Uterus (tissue), 4 donors: ENCODE results near the gene ADAMTS4. TPM values are rescaled to one million over a fixed set of nuclear protein-coding genes. Genes with fewer than 3 reads are reported as not detected.

Source experiments
- DNase-seq, 2 donors: peaks; one replicate each; pipeline ENCODE4 v3.0.0-alpha.2; 2019 to 2020
- H3K27ac ChIP-seq, 2 donors: fragments of 200-600 bp; sonication (generic); 1 replicate in 1 of 2; 2 replicates in 1 of 2; pipeline ENCODE4 v1.5.1; 2016 to 2018
- H3K27me3 ChIP-seq, 2 donors: fragments of 200-600 bp; sonication (generic); one replicate each; pipeline ENCODE4 v1.5.1; 2018 to 2019; ENCODE audit warnings: control low read depth in 1 of 2
- H3K36me3 ChIP-seq, 2 donors: fragments of 200-600 bp; sonication (generic); one replicate each; pipeline ENCODE4 v1.5.1; 2019; ENCODE audit warnings: control low read depth in 1 of 2
- H3K4me1 ChIP-seq, 2 donors: fragments of 200-600 bp; sonication (generic); one replicate each; pipeline ENCODE4 v1.5.1; 2018 to 2019; ENCODE audit warnings: control low read depth in 1 of 2
- H3K4me3 ChIP-seq, 2 donors: fragments of 200-600 bp; sonication (generic); 1 replicate in 1 of 2; 2 replicates in 1 of 2; pipeline ENCODE4 v1.5.1; 2018 to 2019; ENCODE audit warnings: mild to moderate bottlenecking in 1 of 2
- H3K9me3 ChIP-seq, 2 donors: fragments of 200-600 bp; sonication (generic); one replicate each; pipeline ENCODE4 v1.5.1; 2019; ENCODE audit warnings: control low read depth in 1 of 2
- POLR2A ChIP-seq, 2 donors: fragments of 450-650 bp; IDR thresholded peaks; one replicate each; pipeline ENCODE4 v1.6.1; 2016; ENCODE audit warnings: antibody characterized with exemption in 2 of 2, mild to moderate bottlenecking in 1 of 2, moderate library complexity in 1 of 2
- intact Hi-C: fragments of 100-400 bp; cut with DNase I; formaldehyde crosslinking; loops from one replicate; pipeline ENCODE4 v1.15.1; 2023; ENCODE audit warnings: low total_unique reads
- total RNA-seq, 4 donors: library from RNA; depleted of rRNA in 3 of 4; stranded (reverse); fragments of >200 nt in 3 of 4; gene quantifications; one replicate each; pipeline versions ENCODE4 v1.1.0 to v1.2.4, GENCODE V29; 2014 to 2023
- TF ChIP-seq, protein P1 (sequence below), 4 experiments: fragments of 200-600 bp in 2 of 4; fragments of 450-650 bp in 2 of 4; sonication (generic) in 2 of 4; IDR thresholded peaks; one replicate each; pipeline ENCODE4 v1.5.1; 2016 to 2019; ENCODE audit warnings: antibody characterized with exemption in 4 of 4, mild to moderate bottlenecking in 2 of 4, moderate library complexity in 1 of 4
- donor health status: DM: yes; HTN: yes; CAD: no.

Gene ADAMTS4
- total RNA-seq, 4 donors from 2014 or later: 1.3 to 41.5 (median 10.9) TPM

DNA sequence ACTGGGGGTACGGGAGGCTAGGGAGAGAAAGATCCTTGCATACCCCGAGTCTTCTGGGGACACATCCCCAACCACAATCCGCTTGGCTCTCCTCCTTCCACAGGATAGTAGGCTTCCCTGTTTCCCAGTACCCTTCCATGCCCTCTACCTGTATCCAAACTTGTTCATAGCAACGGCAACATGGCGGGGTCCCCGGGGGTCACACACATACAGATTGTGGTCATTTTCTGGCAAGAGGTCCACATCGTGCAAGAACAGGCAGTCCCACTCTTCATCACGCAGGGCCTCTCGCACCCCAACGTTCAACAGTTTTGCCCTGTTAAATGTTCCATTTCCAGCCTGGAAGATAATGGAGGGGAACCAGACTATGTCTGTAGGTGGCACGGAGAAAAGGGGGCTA, 25.1 kb downstream of the ADAMTS4 start:
- Histone ChIP-seq H3K9me3 (no peaks in the 10 kb centered on the region), H3K4me1 (peaks cover 0 to 17% of the 10 kb centered on the region in 2 donors), H3K27ac (peak overlapping the region; percentile 12 to 32), H3K36me3 (no peaks in the 10 kb centered on the region), H3K4me3 (no peak overlapping the region), H3K27me3 (no peaks in the 10 kb centered on the region)
- intact Hi-C loops: no loop called here
- no peak for DNase-seq
- no peak for TF ChIP-seq POLR2A (IDR thresholded peaks at IDR 0.05)

DNA sequence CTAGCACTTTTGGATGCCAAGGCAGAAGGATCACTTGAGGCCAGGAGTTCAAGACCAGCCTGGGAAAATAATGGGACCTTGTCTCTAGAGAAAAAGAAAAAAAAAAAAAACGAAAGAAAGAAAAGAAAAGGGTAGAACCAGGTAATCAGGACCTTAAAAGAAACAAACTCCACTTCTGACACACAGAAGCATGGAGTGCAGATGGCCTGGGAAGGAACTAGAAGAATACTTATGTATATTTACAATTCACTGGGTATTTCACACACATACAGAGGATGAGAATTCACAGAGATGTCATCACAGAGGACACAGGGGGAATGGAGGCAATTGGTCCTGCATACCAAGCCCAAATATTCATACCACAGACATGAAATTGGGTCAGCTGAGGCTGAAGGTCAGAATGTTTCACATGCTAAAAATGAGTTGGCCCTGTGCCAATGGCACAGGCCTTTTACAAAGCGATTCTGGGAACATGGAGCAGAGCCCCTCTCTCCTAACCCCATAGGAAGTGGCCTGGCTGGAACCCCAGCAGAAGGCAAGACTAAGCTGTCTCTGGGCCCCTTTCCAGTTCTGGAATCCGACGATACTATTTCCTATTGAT, 26.0 kb downstream of the ADAMTS4 start:
- no peak overlapping the region for H3K4me3 ChIP-seq
- peak in 1 of 2 donors; percentile 43 for DNase-seq
- no peaks in the 10 kb centered on the region for H3K36me3 ChIP-seq
- intact Hi-C loops: no loop called here
- H3K27ac ChIP-seq: peak overlapping the region; percentile 12 to 32
- H3K4me1 ChIP-seq: peaks cover 0 to 18% of the 10 kb centered on the region in 2 donors
- no peaks in the 10 kb centered on the region for H3K27me3 ChIP-seq
- TF ChIP-seq POLR2A (IDR thresholded peaks at IDR 0.05): no peak
- TF ChIP-seq, protein P1, sequence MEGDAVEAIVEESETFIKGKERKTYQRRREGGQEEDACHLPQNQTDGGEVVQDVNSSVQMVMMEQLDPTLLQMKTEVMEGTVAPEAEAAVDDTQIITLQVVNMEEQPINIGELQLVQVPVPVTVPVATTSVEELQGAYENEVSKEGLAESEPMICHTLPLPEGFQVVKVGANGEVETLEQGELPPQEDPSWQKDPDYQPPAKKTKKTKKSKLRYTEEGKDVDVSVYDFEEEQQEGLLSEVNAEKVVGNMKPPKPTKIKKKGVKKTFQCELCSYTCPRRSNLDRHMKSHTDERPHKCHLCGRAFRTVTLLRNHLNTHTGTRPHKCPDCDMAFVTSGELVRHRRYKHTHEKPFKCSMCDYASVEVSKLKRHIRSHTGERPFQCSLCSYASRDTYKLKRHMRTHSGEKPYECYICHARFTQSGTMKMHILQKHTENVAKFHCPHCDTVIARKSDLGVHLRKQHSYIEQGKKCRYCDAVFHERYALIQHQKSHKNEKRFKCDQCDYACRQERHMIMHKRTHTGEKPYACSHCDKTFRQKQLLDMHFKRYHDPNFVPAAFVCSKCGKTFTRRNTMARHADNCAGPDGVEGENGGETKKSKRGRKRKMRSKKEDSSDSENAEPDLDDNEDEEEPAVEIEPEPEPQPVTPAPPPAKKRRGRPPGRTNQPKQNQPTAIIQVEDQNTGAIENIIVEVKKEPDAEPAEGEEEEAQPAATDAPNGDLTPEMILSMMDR (IDR thresholded peaks at IDR 0.05): no peak
- no peaks in the 10 kb centered on the region for H3K9me3 ChIP-seq

DNA sequence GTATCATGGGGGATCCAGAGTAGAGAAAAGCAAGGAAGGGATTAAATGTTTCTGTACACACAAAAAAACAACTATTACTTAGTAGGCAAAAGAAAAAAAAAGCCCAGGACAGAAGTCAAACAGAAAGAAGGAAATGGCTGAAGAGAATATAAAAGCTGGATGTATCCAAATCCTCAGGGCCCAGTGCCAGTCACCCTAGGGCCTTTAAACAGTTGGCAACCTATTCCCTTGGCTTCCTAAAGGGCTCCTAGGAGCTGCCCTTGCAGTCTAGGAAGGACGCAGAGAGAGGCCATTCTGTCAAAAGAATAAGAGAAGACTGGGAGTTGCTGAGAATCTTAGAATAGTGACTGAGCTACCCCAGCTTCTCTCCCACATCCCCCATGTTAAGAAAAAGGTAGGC, 26.5 kb downstream of the ADAMTS4 start:
- Histone ChIP-seq H3K4me3 (no peak overlapping the region), H3K27ac (peak overlapping the region in 1 of 2 donors; percentile 32), H3K9me3 (no peaks in the 10 kb centered on the region), H3K36me3 (no peaks in the 10 kb centered on the region), H3K4me1 (peaks cover 0 to 20% of the 10 kb centered on the region in 2 donors), H3K27me3 (no peaks in the 10 kb centered on the region)
- TF ChIP-seq POLR2A (IDR thresholded peaks at IDR 0.05): no peak
- TF ChIP-seq, protein P1 (IDR thresholded peaks at IDR 0.05): no peak
- no peak for DNase-seq
- intact Hi-C loops: no loop called here

DNA sequence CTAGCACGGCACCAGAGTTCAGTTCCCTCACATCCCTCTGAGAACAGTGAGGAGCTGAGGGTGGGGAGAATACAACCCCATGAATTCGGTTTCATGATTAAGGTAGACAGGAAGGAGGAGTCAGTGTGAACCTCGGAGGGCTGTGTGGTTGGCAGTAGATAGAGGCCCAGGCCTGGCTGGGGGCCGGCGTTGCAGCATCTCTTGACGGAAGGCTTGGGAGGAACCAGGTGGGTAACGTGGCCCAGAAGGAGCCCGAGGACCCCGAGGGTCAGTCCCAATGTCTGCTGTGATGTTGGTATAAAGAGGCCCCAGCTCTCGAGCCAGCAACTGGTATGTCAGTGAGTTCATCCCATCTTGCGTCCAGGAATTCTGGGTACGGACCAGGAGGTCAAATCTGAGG, 27.2 kb downstream of the ADAMTS4 start:
- peaks cover 0 to 20% of the 10 kb centered on the region in 2 donors for H3K4me1 ChIP-seq
- H3K9me3 ChIP-seq: no peaks in the 10 kb centered on the region
- no peak for DNase-seq
- no peak overlapping the region for H3K27ac ChIP-seq
- intact Hi-C loops: no loop called here
- no peaks in the 10 kb centered on the region for H3K36me3 ChIP-seq
- H3K4me3 ChIP-seq: no peak overlapping the region
- TF ChIP-seq, protein P1 (IDR thresholded peaks at IDR 0.05): no peak
- no peak for TF ChIP-seq POLR2A (IDR thresholded peaks at IDR 0.05)
- no peaks in the 10 kb centered on the region for H3K27me3 ChIP-seq

DNA sequence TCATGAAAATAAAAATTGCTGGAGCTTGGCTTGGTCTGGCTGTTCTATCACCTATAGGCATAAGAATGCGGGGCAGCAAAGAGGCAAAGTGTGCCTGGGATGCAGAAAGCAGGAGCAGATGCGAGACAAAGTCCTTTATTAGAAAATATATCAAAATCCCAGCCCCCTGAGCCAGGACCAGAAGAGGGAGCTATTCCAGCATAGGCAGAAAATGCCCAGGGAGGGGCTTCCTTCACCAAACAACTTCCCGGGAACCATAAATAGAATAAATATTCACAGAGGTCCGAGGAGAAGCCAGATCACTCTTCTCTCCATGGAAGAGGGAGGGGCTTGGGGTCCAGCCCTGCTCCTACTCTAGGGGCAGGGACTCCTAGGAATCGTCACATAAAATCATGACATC, 27.7 kb downstream of the ADAMTS4 start:
- no peak overlapping the region for H3K27ac ChIP-seq
- no peaks in the 10 kb centered on the region for H3K27me3 ChIP-seq
- no peaks in the 10 kb centered on the region for H3K36me3 ChIP-seq
- no peaks in the 10 kb centered on the region for H3K9me3 ChIP-seq
- no peak for DNase-seq
- intact Hi-C loops: no loop called here
- TF ChIP-seq, protein P1 (IDR thresholded peaks at IDR 0.05): no peak
- no peak for TF ChIP-seq POLR2A (IDR thresholded peaks at IDR 0.05)
- peaks cover 0 to 17% of the 10 kb centered on the region in 2 donors for H3K4me1 ChIP-seq
- no peak overlapping the region for H3K4me3 ChIP-seq
